ENCODE data around the gene NMD3. TPM values are rescaled to one million over a fixed set of nuclear protein-coding genes. Genes with fewer than 3 reads are reported as not detected.

The NMD3 gene
- total and polyA plus RNA-seq, 11 donors, result 20.4 to 74.9 (median 54.8) TPM

- 93 to 96% (median 94%) methylated on average over 2 of the region's 2 CpGs for WGBS, 4 donors
- TF ChIP-seq CTCF (IDR thresholded peaks at IDR 0.05), result no peak
- TF ChIP-seq POLR2A (IDR thresholded peaks at IDR 0.05), result no peak
- ATAC-seq (no peak), DNase-seq (no peak)
- H3K9me3 ChIP-seq, result no peaks in the 10 kb centered on the region
- peaks cover 0 to 26% (median 13%) of the 10 kb centered on the region in 12 donors for H3K4me1 ChIP-seq
- H3K4me3 ChIP-seq, result no peak overlapping the region
- H3K27me3 ChIP-seq, result no peaks in the 10 kb centered on the region
- intact Hi-C loops (cut with DNase I), result loop anchor here in 1 of 10 donors (2.0 kb wide), 1 partner anchor 19 kb away; no protein-coding TSS in a partner anchor
- H3K36me3 ChIP-seq, result peaks cover 0 to 94% (median 88%) of the 10 kb centered on the region in 9 donors
- no peak overlapping the region for H3K27ac ChIP-seq
Measured at GRCh38 chr3:161251716-161252115, 30.6 kb downstream of the NMD3 start.

GRCh38 chr3:161252143-161252542, 31.0 kb downstream of the NMD3 start:
- WGBS, 4 donors, result 95 to 98% (median 98%) methylated on average over 5 of the region's 5 CpGs
- no peaks in the 10 kb centered on the region for H3K27me3 ChIP-seq
- TF ChIP-seq POLR2A (IDR thresholded peaks at IDR 0.05), result no peak
- TF ChIP-seq CTCF (IDR thresholded peaks at IDR 0.05), result no peak
- H3K4me1 ChIP-seq, result peaks cover 0 to 26% (median 13%) of the 10 kb centered on the region in 12 donors
- intact Hi-C loops (cut with DNase I), result loop anchor here in 1 of 10 donors (2.0 kb wide), 1 partner anchor 19 kb away; no protein-coding TSS in a partner anchor
- no peak overlapping the region for H3K27ac ChIP-seq
- ATAC-seq, result no peak
- H3K4me3 ChIP-seq, result no peak overlapping the region
- H3K36me3 ChIP-seq, result peaks cover 0 to 94% (median 84%) of the 10 kb centered on the region in 9 donors
- H3K9me3 ChIP-seq, result peaks cover 0 to 3% (median 0%) of the 10 kb centered on the region in 12 donors
- DNase-seq, result no peak

- intact Hi-C loops (cut with DNase I), result loop anchor here in 1 of 10 donors (2.0 kb wide), 1 partner anchor 21 kb away; no protein-coding TSS in a partner anchor
- TF ChIP-seq CTCF (IDR thresholded peaks at IDR 0.05) (no peak), POLR2A (IDR thresholded peaks at IDR 0.05) (no peak)
- no peak for DNase-seq
- H3K4me3 ChIP-seq, result no peak overlapping the region
- H3K9me3 ChIP-seq, result peaks cover 0 to 9% (median 0%) of the 10 kb centered on the region in 12 donors
- H3K36me3 ChIP-seq, result peaks cover 0 to 94% (median 80%) of the 10 kb centered on the region in 9 donors
- ATAC-seq, result peak in 2 of 4 donors; percentile 14 to 18
- H3K4me1 ChIP-seq, result peaks cover 0 to 26% (median 13%) of the 10 kb centered on the region in 12 donors
- H3K27me3 ChIP-seq, result no peaks in the 10 kb centered on the region
- 22 to 46% (median 36%) methylated on average over 1 of the region's 1 CpG for WGBS, 4 donors
- peak overlapping the region in 1 of 12 donors; percentile 4 for H3K27ac ChIP-seq
Measured at GRCh38 chr3:161253711-161254110, 32.6 kb downstream of the NMD3 start.

GRCh38 chr3:161254861-161255260, 33.8 kb downstream of the NMD3 start:
- intact Hi-C loops (cut with DNase I), result loop anchor here in 1 of 10 donors (5.0 kb wide), 1 partner anchor 158 kb away; no protein-coding TSS in a partner anchor
- ATAC-seq (peak in 2 of 4 donors; percentile 10 to 24), DNase-seq (no peak)
- H3K4me1 ChIP-seq, result peaks cover 0 to 26% (median 13%) of the 10 kb centered on the region in 12 donors
- TF ChIP-seq POLR2A (IDR thresholded peaks at IDR 0.05), result no peak
- no peak for TF ChIP-seq CTCF (IDR thresholded peaks at IDR 0.05)
- H3K27ac ChIP-seq, result no peak overlapping the region
- peaks cover 0 to 89% (median 69%) of the 10 kb centered on the region in 9 donors for H3K36me3 ChIP-seq
- no peak overlapping the region for H3K4me3 ChIP-seq
- H3K27me3 ChIP-seq, result no peaks in the 10 kb centered on the region
- H3K9me3 ChIP-seq, result peaks cover 0 to 9% (median 0%) of the 10 kb centered on the region in 12 donors
- WGBS, 4 donors, result 25 to 45% (median 40%) methylated on average over 1 of the region's 1 CpG

All from heart left ventricle (tissue), 16 donors.